Suprapubic skin (tissue), 4 donors: ENCODE measurements around the gene IGF2R. TPM values are rescaled to one million over a fixed set of nuclear protein-coding genes. Genes with fewer than 3 reads are reported as not detected.
"Not testable (repeated sequence)": the region's sequence is repeated elsewhere in the genome, so short reads cannot be mapped to it uniquely, and the experiment has no call there.

Experiments used
- DNase-seq, 2 donors: peaks; one replicate each; pipeline ENCODE4 v3.0.0-alpha.2; 2019; ENCODE audit warnings: low spot score in 2 of 2
- H3K27ac ChIP-seq: fragments of 200-600 bp; sonication (generic); one replicate; pipeline ENCODE4 v1.5.1; 2019
- H3K27me3 ChIP-seq: fragments of 200-600 bp; sonication (generic); one replicate; pipeline ENCODE4 v1.5.1; 2019
- H3K36me3 ChIP-seq: fragments of 200-600 bp; sonication (generic); one replicate; pipeline ENCODE4 v1.5.1; 2019
- H3K4me1 ChIP-seq: fragments of 200-600 bp; sonication (generic); one replicate; pipeline ENCODE4 v1.5.1; 2019
- H3K4me3 ChIP-seq: fragments of 200-600 bp; sonication (generic); one replicate; pipeline ENCODE4 v1.5.1; 2019; ENCODE audit warnings: mild to moderate bottlenecking
- H3K9me3 ChIP-seq: fragments of 200-600 bp; sonication (generic); one replicate; pipeline ENCODE4 v1.5.1; 2019
- EP300 ChIP-seq: sonication (generic); formaldehyde crosslinking; IDR thresholded peaks from one replicate; pipeline ENCODE4 v1.6.1; 2017; ENCODE audit warnings: antibody characterized with exemption
- POLR2A ChIP-seq, 2 donors: fragments of 450-650 bp; IDR thresholded peaks; one replicate each; pipeline ENCODE4 v1.6.1; 2017; ENCODE audit warnings: antibody characterized with exemption in 2 of 2, mild to moderate bottlenecking in 2 of 2, moderate library complexity in 2 of 2
- POLR2AphosphoS5 ChIP-seq, 3 donors: sonication (generic); formaldehyde crosslinking; IDR thresholded peaks; one replicate each; pipeline ENCODE4 v1.6.1; 2017; ENCODE audit warnings: antibody characterized with exemption in 3 of 3
- WGBS: methylation state at CpG from one replicate; pipeline ENCODE4 v1.1.5; 2018; 5-methylcytosine and 5-hydroxymethylcytosine counted together
- total RNA-seq, 4 donors: library from RNA; depleted of rRNA; stranded (reverse); fragments of >200 nt; gene quantifications; one replicate each; pipeline ENCODE4 v1.1.0, GENCODE V29; 2016
- TF ChIP-seq, protein P1 (sequence below), 2 donors: fragments of 200-600 bp in 1 of 2; fragments of 450-650 bp in 1 of 2; sonication (generic) in 1 of 2; IDR thresholded peaks; one replicate each; pipeline ENCODE4 v1.5.1; 2016 to 2019; ENCODE audit warnings: antibody characterized with exemption in 2 of 2, mild to moderate bottlenecking in 1 of 2, moderate library complexity in 1 of 2

The IGF2R gene
- total RNA-seq, 4 donors from 2014 or later, result 58.2 to 137 (median 90.6) TPM

DNA sequence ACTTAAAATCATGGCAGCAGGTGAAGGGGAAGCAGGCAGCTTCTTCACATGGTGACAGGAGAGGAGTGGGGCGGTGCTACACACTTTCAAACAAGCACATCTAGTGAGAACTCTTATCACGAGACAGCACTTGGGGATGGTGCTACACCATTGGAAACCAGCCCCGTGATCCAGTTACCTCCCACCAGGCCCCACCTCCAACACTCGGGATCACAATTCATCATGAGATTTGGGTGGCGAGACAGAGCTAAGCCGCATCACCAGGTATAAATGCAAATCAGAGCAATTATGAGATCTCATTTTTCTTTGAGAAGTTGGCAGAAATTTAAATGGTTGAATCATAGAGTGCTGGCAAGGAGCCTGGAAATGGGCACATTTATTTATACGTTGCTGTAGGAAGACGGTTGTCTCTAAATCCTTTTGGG, 31.4 kb downstream of the IGF2R start:
- Histone ChIP-seq H3K27ac (no peak overlapping the region), H3K4me3 (no peak overlapping the region), H3K36me3 (peaks cover 7% of the 10 kb centered on the region), H3K27me3 (no peaks in the 10 kb centered on the region), H3K4me1 (peaks cover 8% of the 10 kb centered on the region), H3K9me3 (no peaks in the 10 kb centered on the region)
- 66% methylated on average over 8 of the region's 8 CpGs for WGBS
- no peak for DNase-seq
- TF ChIP-seq EP300 (no peak), POLR2AphosphoS5 (IDR thresholded peaks at IDR 0.05) (no peak), POLR2A (IDR thresholded peaks at IDR 0.05) (no peak)

DNA sequence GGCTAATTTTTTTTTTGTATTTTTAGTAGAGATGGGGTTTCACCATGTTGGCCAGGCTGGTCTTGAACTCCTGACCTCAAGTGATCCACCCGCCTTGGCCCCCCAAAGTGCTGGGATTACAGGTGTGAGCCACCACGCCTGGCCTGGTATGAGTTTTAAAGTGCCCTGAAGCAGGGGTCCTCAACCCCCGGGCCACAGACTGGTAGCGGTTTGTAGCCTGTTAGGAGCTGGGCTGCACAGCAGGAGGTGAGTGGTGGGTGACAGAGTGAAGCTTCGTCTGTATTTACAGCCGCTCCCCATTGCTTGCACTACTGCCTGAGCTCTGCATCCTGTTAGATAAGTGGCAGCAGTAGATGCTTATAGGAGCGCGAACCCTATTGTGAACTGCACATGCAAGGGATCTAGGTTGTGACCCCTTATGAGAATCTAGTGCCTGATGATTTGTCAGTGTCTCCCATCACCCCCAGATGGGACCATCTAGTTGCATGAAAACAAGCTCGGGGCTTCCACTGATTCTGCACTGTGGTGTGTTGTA, 32.1 kb downstream of the IGF2R start:
- WGBS, result 90% methylated on average over 9 of the region's 9 CpGs
- DNase-seq, H3K36me3 ChIP-seq, H3K4me3 ChIP-seq, H3K27me3 ChIP-seq, H3K27ac ChIP-seq, H3K9me3 ChIP-seq: not testable (repeated sequence)
- H3K4me1 ChIP-seq, result peaks cover 14% of the 10 kb centered on the region

DNA sequence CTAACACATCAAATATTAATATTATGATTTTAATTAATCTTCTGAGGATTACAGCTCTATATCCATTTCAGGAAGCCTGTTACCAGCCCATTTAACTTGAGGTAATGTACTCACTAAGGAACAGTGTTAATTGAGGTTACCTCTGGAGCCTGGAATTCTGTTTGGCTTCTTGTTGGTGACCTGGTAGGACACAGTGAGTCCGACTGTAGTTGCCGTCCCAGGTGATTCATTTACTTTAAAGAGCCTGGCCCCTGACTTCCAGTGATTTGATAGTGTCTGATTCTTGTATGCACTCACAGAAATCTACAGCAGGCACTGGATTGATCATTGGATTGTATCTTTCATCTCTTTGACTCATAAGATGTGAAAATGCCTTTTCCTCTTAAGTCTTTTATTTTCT, 34.0 kb downstream of the IGF2R start:
- TF ChIP-seq, protein P1, sequence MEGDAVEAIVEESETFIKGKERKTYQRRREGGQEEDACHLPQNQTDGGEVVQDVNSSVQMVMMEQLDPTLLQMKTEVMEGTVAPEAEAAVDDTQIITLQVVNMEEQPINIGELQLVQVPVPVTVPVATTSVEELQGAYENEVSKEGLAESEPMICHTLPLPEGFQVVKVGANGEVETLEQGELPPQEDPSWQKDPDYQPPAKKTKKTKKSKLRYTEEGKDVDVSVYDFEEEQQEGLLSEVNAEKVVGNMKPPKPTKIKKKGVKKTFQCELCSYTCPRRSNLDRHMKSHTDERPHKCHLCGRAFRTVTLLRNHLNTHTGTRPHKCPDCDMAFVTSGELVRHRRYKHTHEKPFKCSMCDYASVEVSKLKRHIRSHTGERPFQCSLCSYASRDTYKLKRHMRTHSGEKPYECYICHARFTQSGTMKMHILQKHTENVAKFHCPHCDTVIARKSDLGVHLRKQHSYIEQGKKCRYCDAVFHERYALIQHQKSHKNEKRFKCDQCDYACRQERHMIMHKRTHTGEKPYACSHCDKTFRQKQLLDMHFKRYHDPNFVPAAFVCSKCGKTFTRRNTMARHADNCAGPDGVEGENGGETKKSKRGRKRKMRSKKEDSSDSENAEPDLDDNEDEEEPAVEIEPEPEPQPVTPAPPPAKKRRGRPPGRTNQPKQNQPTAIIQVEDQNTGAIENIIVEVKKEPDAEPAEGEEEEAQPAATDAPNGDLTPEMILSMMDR (IDR thresholded peaks at IDR 0.05), result no peak
- TF ChIP-seq EP300 (no peak), POLR2AphosphoS5 (IDR thresholded peaks at IDR 0.05) (no peak), POLR2A (IDR thresholded peaks at IDR 0.05) (no peak)
- H3K27me3 ChIP-seq, result no peaks in the 10 kb centered on the region
- H3K4me1 ChIP-seq, result peaks cover 31% of the 10 kb centered on the region
- no peak overlapping the region for H3K4me3 ChIP-seq
- WGBS, result 43% methylated on average over 2 of the region's 2 CpGs
- no peaks in the 10 kb centered on the region for H3K9me3 ChIP-seq
- DNase-seq, result no peak
- no peaks in the 10 kb centered on the region for H3K36me3 ChIP-seq
- no peak overlapping the region for H3K27ac ChIP-seq

DNA sequence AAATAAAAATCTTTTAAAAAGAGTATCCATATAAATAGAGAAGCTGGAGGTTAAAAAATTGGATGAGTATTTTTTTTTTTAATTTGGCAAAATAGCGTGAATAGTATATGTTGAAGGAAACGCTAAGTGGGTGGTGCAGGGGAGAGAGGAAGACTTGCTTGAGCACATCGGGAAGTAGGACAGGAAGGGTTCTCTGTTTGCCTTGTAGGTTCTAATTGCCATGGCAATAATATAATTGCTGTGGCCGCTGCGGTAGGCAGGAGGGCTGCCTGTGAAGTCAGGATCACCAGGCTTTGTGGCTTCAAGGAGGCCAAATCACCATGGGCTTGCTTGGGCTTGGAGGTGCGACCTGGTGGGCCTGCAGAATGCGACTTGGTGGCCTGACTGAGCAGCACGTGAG, 35.1 kb downstream of the IGF2R start:
- Histone ChIP-seq H3K4me3 (no peak overlapping the region), H3K27ac (no peak overlapping the region), H3K27me3 (no peaks in the 10 kb centered on the region), H3K36me3 (no peaks in the 10 kb centered on the region), H3K9me3 (no peaks in the 10 kb centered on the region), H3K4me1 (peaks cover 35% of the 10 kb centered on the region)
- 75% methylated on average over 8 of the region's 8 CpGs for WGBS
- no peak for DNase-seq
- TF ChIP-seq, protein P1 (IDR thresholded peaks at IDR 0.05), result no peak
- TF ChIP-seq EP300 (no peak), POLR2A (IDR thresholded peaks at IDR 0.05) (no peak), POLR2AphosphoS5 (IDR thresholded peaks at IDR 0.05) (no peak)

DNA sequence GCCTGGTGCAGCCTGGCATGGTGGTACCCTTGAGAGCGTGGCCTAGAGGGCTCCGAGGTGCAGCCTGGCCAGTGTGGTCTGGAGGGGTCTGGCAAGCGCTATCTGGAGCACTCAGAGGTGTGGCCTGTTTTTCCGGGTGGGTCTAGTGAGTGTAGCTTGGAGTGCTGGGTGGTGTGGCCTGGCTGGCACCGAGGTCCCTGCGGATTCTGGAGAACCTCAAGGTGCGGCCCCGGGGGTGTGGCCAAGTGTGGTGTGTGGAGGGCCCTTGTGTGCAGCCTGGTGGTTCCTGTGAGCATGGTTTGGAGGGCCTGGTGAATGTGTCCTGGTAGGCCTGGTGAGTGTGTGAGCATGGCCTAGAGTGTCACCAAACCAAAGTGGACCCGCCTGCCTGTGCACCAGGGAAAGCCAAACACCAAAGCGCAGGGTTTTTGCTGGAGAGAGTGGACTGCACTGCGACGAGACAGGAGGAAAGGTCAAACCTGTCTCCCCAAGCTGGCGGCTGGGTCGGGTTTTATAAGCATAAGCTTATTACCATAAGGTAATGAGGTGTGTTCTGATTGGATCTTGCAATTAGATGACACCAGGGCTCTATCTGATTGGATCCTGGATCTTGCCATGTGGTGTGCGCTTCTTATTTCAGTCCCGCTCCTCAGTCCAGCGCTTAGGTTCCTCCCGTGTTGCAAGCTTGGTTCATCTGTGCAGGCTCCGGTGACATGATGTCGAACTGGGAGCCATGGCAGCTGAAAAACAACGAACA, 35.7 kb downstream of the IGF2R start:
- H3K9me3 ChIP-seq, result no peaks in the 10 kb centered on the region
- TF ChIP-seq, protein P1 (IDR thresholded peaks at IDR 0.05), result no peak
- TF ChIP-seq EP300 (no peak), POLR2AphosphoS5 (IDR thresholded peaks at IDR 0.05) (no peak), POLR2A (IDR thresholded peaks at IDR 0.05) (no peak)
- H3K27ac ChIP-seq, result no peak overlapping the region
- H3K36me3 ChIP-seq, result peaks cover under 1% of the 10 kb centered on the region
- no peak for DNase-seq
- 94% methylated on average over 21 of the region's 21 CpGs for whole genome bisulfite sequencing
- no peaks in the 10 kb centered on the region for H3K27me3 ChIP-seq
- H3K4me3 ChIP-seq, result no peak overlapping the region
- peaks cover 35% of the 10 kb centered on the region for H3K4me1 ChIP-seq

DNA sequence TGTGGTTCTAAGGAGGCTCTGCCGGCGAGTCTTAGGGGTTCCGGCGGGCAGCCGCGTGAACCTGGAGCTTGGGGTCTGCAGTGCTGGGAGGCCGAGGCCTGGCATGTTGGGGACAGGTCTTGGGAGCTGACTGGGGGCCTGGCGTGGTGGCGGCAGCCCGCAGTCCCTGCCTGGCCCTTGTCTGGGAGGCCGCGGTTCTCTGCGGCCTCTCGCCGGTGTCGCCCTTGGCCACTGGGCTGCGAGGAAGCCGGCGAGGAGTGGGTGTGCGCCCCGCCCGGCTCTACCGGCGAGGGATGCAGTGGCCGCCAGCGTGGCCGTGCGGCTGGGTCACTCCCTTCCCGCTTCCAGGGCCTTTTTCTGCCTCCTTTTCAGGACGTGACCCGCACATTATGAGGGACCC, 36.3 kb downstream of the IGF2R start:
- no peaks in the 10 kb centered on the region for H3K27me3 ChIP-seq
- H3K27ac ChIP-seq, result no peak overlapping the region
- peaks cover 35% of the 10 kb centered on the region for H3K4me1 ChIP-seq
- TF ChIP-seq POLR2AphosphoS5 (IDR thresholded peaks at IDR 0.05) (no peak), POLR2A (IDR thresholded peaks at IDR 0.05) (no peak), EP300 (no peak)
- TF ChIP-seq, protein P1 (IDR thresholded peaks at IDR 0.05), result no peak
- no peak overlapping the region for H3K4me3 ChIP-seq
- H3K9me3 ChIP-seq, result no peaks in the 10 kb centered on the region
- 93% methylated on average over 21 of the region's 31 CpGs for WGBS
- no peak for DNase-seq
- H3K36me3 ChIP-seq, result peaks cover 7% of the 10 kb centered on the region
